GM19240 (cell line): Measurements from ENCODE around the gene CRKL.

Source experiments
- DNase-seq: peaks from one replicate; pipeline ENCODE4 v3.0.0; 2011; ENCODE audit warnings: low spot score; ENCODE audit not compliant: insufficient read length

Gene CRKL

GRCh38 chr22:20951151-20951931, 34.1 kb downstream of the CRKL start:
- DNase-seq: no peak

GRCh38 chr22:20951932-20952380, 34.7 kb downstream of the CRKL start:
- no peak for DNase-seq

- no peak for DNase-seq
These were observed 35.5 kb downstream of the CRKL start for GRCh38 chr22:20952544-20953341.

GRCh38 chr22:20953342-20953608, 36.1 kb downstream of the CRKL start:
- no peak for DNase-seq

GRCh38 chr22:20953668-20954500, 36.7 kb downstream of the CRKL start:
- DNase-seq: no peak

- no peak for DNase-seq
These were observed 38.3 kb downstream of the CRKL start for GRCh38 chr22:20955548-20955947.

- no peak for DNase-seq
These were observed 39.3 kb downstream of the CRKL start for GRCh38 chr22:20956258-20957101.

GRCh38 chr22:20957102-20957682, 40.0 kb downstream of the CRKL start:
- DNase-seq: no peak

GRCh38 chr22:20957683-20958431, 40.6 kb downstream of the CRKL start:
- DNase-seq: no peak

- no peak for DNase-seq
These were observed 42.6 kb downstream of the CRKL start for GRCh38 chr22:20959578-20960461.

GRCh38 chr22:20960609-20961008, 43.4 kb downstream of the CRKL start:
- no peak for DNase-seq

- no peak for DNase-seq
These were observed 45.3 kb downstream of the CRKL start for GRCh38 chr22:20962491-20962945.

- no peak for DNase-seq
These were observed 46.2 kb downstream of the CRKL start for GRCh38 chr22:20963201-20964052.

- no peak for DNase-seq
These were observed 47.0 kb downstream of the CRKL start for GRCh38 chr22:20964090-20964798.

- no peak for DNase-seq
These were observed 47.5 kb downstream of the CRKL start for GRCh38 chr22:20964799-20965103.

GRCh38 chr22:20965104-20965887, 48.1 kb downstream of the CRKL start:
- no peak for DNase-seq
